ENCODE data around the gene DARS1. TPM values are rescaled to one million over a fixed set of nuclear protein-coding genes. Genes with fewer than 3 reads are reported as not detected.

DARS1 gene
- total RNA-seq, 1 experiment from 2014 or later = 57.5 TPM

DNA sequence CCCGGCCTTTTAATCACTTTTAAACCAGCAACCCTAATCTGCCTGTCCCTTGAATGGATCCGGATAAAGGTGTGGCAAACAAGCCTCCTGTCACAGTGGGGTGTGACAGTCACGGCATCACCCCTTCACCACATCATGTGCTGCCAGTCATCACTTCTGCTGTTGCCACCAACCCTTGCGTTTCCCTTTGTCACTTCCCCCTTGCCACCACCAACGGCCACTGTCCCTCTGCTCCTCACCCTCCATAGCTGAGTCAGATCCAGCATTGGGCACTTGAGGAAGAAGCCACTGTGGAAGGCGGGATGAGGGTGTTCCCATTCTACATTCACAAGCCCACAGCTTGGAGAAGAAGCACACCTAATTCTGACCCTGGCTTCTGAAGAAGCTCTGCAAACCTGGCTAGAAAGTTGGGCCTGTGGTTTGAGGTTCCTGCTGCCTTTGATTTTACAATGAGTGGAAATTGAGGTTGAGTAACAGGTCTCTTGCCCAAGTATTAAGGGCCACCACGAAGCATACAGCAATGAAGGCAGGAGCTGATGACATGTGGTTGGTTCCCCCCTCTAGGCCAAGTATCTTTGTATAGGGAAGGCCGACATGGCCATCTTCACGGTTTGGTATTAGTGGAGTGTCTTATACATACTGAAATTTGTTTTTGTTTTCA, 22.9 kb upstream of the DARS1 start:
- H3K4me3 Mint-ChIP-seq (ENCODE audit: low read depth, unreplicated experiment) = no peak overlapping the region
- DNase-seq = no peak
- CTCF ChIA-PET = interaction anchor here (0.6 kb wide), 1 partner anchor 22 kb away, joined by 6 read pairs; no protein-coding TSS in a partner anchor
- TF ChIP-seq CTCF (IDR thresholded peaks at IDR 0.05; ENCODE audit: unreplicated experiment) = no peak
- no peaks in the 10 kb centered on the region for H3K9me3 Mint-ChIP-seq (ENCODE audit: low read depth, unreplicated experiment)
- intact Hi-C loops (cut with micrococcal nuclease; ENCODE audit: unreplicated experiment) = no loop called here
- no peak overlapping the region for H3K27ac Mint-ChIP-seq (ENCODE audit: unreplicated experiment)
- peaks cover 20% of the 10 kb centered on the region for H3K4me1 Mint-ChIP-seq (ENCODE audit: low read depth, unreplicated experiment)
- H3K27me3 Mint-ChIP-seq (ENCODE audit: unreplicated experiment) = no peaks in the 10 kb centered on the region
- no TSS peak for BruUV-seq (replicated peaks)
- H3K36me3 Mint-ChIP-seq (ENCODE audit: insufficient read depth, unreplicated experiment) = no peaks in the 10 kb centered on the region

DNA sequence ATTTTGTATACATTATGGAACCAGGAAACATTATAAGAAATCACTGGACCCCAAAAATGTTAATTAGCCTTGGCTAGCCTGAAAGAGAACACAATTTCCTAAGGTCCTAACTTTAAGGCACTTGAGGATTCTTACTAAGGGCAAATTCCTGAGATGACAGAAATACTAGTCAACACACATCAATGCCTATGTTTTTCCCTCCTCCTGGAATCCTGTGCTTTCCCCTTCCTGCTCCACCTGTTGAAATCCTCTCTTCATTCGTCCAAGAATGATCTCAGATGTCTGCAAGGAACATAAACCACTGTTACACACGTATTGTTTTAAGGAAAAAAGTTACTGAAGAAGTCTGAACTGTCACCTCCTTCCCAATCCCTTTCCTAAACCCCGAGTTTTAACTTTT, 21.2 kb upstream of the DARS1 start:
- CTCF ChIA-PET = no interaction called here
- no peak for DNase-seq
- peaks cover 17% of the 10 kb centered on the region for H3K4me1 Mint-ChIP-seq (ENCODE audit: low read depth, unreplicated experiment)
- H3K4me3 Mint-ChIP-seq (ENCODE audit: low read depth, unreplicated experiment) = no peak overlapping the region
- no peaks in the 10 kb centered on the region for H3K27me3 Mint-ChIP-seq (ENCODE audit: unreplicated experiment)
- H3K36me3 Mint-ChIP-seq (ENCODE audit: insufficient read depth, unreplicated experiment) = no peaks in the 10 kb centered on the region
- intact Hi-C loops (cut with micrococcal nuclease; ENCODE audit: unreplicated experiment) = no loop called here
- H3K27ac Mint-ChIP-seq (ENCODE audit: unreplicated experiment) = no peak overlapping the region
- no peaks in the 10 kb centered on the region for H3K9me3 Mint-ChIP-seq (ENCODE audit: low read depth, unreplicated experiment)
- TF ChIP-seq CTCF (IDR thresholded peaks at IDR 0.05; ENCODE audit: unreplicated experiment) = no peak
- BruUV-seq (replicated peaks) = no TSS peak

DNA sequence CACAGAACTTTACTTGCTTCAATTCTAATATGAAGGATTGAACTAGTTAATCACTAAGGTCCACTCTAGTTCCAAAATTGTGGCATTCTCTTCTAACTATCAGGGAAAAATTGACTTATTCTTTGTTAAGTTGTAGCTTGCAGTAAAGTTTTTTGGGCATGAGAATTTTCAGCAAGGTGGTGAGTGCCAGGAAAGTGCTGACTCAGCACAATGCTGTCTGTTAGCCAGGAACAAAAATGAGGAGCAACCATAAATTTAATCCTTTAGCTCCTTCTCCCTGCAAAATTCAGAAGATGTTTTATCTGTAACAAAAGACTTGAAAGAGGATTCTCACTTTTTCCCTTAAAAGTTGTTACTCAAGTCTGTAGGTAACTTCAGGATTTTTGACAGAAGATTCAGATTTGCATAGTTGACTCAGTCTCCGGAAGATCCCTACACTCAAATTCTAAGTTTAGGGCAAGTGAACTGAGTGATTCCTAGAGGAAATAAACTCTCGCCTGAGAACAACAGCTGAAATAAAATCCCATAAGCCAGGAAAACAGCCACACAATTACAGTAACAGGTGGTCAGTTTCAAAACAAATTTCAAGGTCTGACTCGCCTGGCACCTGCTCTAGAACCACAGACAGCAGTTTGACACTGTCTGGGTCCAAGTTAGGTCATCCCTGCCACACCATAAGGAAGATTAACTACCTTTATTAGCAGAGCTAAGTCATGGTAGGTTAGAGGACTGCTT, 20.2 kb upstream of the DARS1 start:
- TF ChIP-seq CTCF (IDR thresholded peaks at IDR 0.05; ENCODE audit: unreplicated experiment) = no peak
- H3K27me3 Mint-ChIP-seq (ENCODE audit: unreplicated experiment) = no peaks in the 10 kb centered on the region
- intact Hi-C loops (cut with micrococcal nuclease; ENCODE audit: unreplicated experiment) = no loop called here
- no peaks in the 10 kb centered on the region for H3K9me3 Mint-ChIP-seq (ENCODE audit: low read depth, unreplicated experiment)
- peaks cover 17% of the 10 kb centered on the region for H3K4me1 Mint-ChIP-seq (ENCODE audit: low read depth, unreplicated experiment)
- no peak overlapping the region for H3K27ac Mint-ChIP-seq (ENCODE audit: unreplicated experiment)
- H3K4me3 Mint-ChIP-seq (ENCODE audit: low read depth, unreplicated experiment) = no peak overlapping the region
- CTCF ChIA-PET = no interaction called here
- H3K36me3 Mint-ChIP-seq (ENCODE audit: insufficient read depth, unreplicated experiment) = no peaks in the 10 kb centered on the region
- DNase-seq = no peak
- BruUV-seq (replicated peaks) = no TSS peak

DNA sequence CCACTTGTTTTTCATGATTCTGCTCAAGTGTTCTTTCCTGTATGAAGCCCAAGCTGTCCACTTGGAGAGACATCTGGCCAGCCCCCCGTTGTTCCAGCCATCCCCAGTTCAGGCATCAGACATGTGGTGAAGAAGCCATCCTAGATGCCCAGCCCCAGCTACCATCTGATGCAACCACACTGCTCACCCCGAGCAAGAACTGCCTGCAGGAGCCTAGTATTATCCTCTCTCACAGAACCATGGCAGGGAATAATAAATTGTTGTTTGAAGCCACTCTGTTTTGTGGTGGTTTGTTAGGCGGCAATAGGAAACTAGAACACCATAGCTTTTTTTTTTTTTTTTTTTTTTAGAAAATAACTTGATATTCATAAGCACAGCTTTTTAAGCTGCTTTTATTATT, 19.5 kb upstream of the DARS1 start:
- intact Hi-C loops (cut with micrococcal nuclease; ENCODE audit: unreplicated experiment) = no loop called here
- no peak for DNase-seq
- no peaks in the 10 kb centered on the region for H3K9me3 Mint-ChIP-seq (ENCODE audit: low read depth, unreplicated experiment)
- CTCF ChIA-PET = no interaction called here
- H3K27ac Mint-ChIP-seq (ENCODE audit: unreplicated experiment) = no peak overlapping the region
- BruUV-seq (replicated peaks) = no TSS peak
- peaks cover 17% of the 10 kb centered on the region for H3K4me1 Mint-ChIP-seq (ENCODE audit: low read depth, unreplicated experiment)
- no peaks in the 10 kb centered on the region for H3K27me3 Mint-ChIP-seq (ENCODE audit: unreplicated experiment)
- no peaks in the 10 kb centered on the region for H3K36me3 Mint-ChIP-seq (ENCODE audit: insufficient read depth, unreplicated experiment)
- H3K4me3 Mint-ChIP-seq (ENCODE audit: low read depth, unreplicated experiment) = no peak overlapping the region
- TF ChIP-seq CTCF (IDR thresholded peaks at IDR 0.05; ENCODE audit: unreplicated experiment) = no peak
